HG03095 (cell line): ENCODE data around the gene PFKM.

Source experiments
- ATAC-seq: cut with Tn5 transposase; IDR thresholded peaks from one replicate; pipeline ENCODE4 v1.9.1; 2021; ENCODE audit warnings: moderate library complexity; ENCODE audit not compliant: unreplicated experiment

Gene PFKM

GRCh38 chr12:48185181-48185919 lies 66.2 kb downstream of the PFKM start:
- ATAC-seq = no peak

- ATAC-seq = no peak
Observed at GRCh38 chr12:48187916-48188695, 68.9 kb downstream of the PFKM start.

DNA sequence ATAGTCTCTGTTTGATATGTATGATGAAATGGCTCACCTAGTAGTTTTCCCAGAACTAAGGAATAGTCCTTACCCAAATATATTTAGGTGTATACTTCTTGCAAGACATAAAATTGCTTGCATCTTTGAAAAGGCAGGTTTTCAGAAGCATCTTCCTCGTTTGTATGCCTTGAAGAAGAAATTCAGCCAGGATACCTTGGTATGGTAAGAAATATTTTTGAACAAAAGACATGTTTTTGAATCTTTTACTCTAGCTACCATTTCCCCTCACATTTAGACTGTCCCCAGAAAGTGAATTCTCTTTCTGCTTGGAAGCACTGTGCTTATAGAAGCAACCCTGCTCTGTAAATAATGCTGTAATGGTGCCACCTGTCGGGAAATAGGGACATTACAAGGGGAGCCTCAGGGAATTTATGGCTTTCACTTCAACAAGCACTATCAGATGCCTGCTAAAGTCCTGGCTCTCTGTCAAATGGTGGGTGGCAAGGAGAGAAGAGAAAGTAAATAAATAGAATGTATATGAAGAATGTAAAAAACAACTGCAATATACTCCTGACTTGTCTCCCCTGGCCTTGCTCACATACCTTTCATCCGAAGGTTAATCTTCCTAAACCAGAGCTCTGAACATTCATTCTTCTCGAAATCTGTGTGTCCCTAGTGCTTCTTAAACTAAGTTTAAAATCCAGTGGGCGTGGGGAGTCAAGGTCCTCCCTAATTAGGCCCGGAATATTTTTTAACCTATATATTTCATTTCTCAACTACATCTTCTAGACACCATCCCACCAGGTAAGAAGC lies 70.4 kb downstream of the PFKM start:
- no peak for ATAC-seq

DNA sequence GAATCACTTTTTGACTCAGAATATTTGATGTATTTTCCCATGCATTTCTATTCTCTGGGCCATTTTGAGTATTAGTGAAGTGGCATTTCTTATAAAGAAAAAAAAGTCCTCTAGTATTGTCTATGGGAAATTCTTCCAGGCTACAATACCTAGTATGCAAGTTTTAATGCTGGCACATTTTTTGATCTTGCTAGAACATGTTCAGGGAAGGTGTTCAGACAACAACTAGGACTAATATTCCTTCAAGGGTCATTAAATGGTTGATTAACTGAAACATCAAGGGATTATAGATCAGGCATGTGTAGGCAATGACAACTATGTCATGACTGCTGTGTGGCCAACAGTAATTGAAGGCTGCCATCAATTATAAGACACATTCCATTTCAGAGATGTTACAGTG lies 71.9 kb downstream of the PFKM start:
- no peak for ATAC-seq

DNA sequence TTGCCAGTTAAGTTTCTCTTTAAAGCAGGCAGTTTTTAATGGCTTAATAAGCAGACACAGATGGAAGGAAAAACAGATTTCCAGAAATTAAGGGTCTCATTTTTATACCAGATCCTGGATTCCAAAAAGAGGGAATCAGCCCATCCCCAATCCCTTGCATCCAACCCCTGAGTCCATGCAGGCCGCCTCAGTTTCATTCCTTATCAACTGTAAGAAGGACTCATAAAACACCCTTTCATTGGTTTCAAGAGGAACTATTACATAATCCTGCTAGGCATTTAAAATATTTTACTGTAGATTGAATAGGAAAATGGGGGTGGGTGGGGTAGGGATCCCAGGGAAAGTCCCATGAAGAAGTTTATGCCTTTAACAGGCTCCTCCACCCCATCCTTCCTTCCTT lies 73.7 kb downstream of the PFKM start:
- no peak for ATAC-seq

DNA sequence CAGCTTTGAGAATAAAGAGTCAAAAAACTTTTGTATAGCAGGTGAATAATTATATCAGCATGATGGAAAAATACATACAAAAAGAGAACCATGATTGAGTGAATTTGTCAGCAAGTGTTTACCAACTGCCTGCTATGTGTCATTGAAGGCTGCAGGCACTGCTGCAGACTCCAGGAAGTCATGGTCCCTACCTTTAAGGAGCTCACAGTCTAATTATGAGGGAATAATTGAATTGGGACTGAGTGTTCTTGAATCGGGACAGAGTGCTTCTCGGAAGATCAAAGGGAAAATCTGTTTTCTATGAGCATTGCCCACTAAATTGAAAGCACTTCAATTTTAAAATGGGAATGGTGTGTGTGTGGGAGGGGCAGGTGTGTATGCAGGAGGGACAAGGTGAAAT lies 74.5 kb downstream of the PFKM start:
- ATAC-seq = no peak

- ATAC-seq = no peak
Observed at GRCh38 chr12:48194799-48195201, 75.6 kb downstream of the PFKM start.
